Measurements from ENCODE around the gene KCND1. TPM values are rescaled to one million over a fixed set of nuclear protein-coding genes. Genes with fewer than 3 reads are reported as not detected.

KCND1 gene
- total RNA-seq: 2.4 TPM
- polyA plus RNA-seq: 3.3 TPM

- Histone ChIP-seq H3K36me3 (ENCODE audit: insufficient read depth) (peaks cover 5% of the 10 kb centered on the region), H3K4me3 (ENCODE audit: low read depth, low read length) (peak within 1 kb of the TSS; percentile 38), H3K27ac (ENCODE audit: low read depth) (no peak within 1 kb of the TSS), H3K4me1 (ENCODE audit: insufficient read depth) (peaks cover 3% of the 10 kb centered on the region)
- no peak for DNase-seq (ENCODE audit: extremely low spot score)
- under 1% methylated on average over 25 of the region's 28 CpGs for WGBS
Observed at GRCh38 chrX:48971249-48972219, at the start of gene KCND1. Gene KCND1 (minus strand): TSS chrX:48971844. CDS start chrX:48970271, 1,573 bp downstream.

GRCh38 chrX:49019599-49020249 lies 48.1 kb upstream of the KCND1 start:
- Histone ChIP-seq H3K4me1 (ENCODE audit: insufficient read depth) (no peaks in the 10 kb centered on the region), H3K4me3 (ENCODE audit: low read depth, low read length) (no peak overlapping the region), H3K36me3 (ENCODE audit: insufficient read depth) (no peaks in the 10 kb centered on the region), H3K27ac (ENCODE audit: low read depth) (no peak overlapping the region)
- WGBS: 87% methylated on average over 7 of the region's 7 CpGs
- no peak for DNase-seq (ENCODE audit: extremely low spot score)

GRCh38 chrX:49019050-49019449 lies 47.4 kb upstream of the KCND1 start:
- no peak overlapping the region for H3K27ac ChIP-seq (ENCODE audit: low read depth)
- no peak overlapping the region for H3K4me3 ChIP-seq (ENCODE audit: low read depth, low read length)
- no peaks in the 10 kb centered on the region for H3K4me1 ChIP-seq (ENCODE audit: insufficient read depth)
- DNase-seq (ENCODE audit: extremely low spot score): no peak
- H3K36me3 ChIP-seq (ENCODE audit: insufficient read depth): no peaks in the 10 kb centered on the region
- WGBS: 93% methylated on average over 2 of the region's 2 CpGs

- 53% methylated on average over 5 of the region's 5 CpGs for WGBS
- no peak overlapping the region for H3K4me3 ChIP-seq (ENCODE audit: low read depth, low read length)
- H3K4me1 ChIP-seq (ENCODE audit: insufficient read depth): no peaks in the 10 kb centered on the region
- H3K27ac ChIP-seq (ENCODE audit: low read depth): no peak overlapping the region
- no peaks in the 10 kb centered on the region for H3K36me3 ChIP-seq (ENCODE audit: insufficient read depth)
- DNase-seq (ENCODE audit: extremely low spot score): no peak
Observed at GRCh38 chrX:49003696-49004095, 32.1 kb upstream of the KCND1 start.

- H3K36me3 ChIP-seq (ENCODE audit: insufficient read depth): no peaks in the 10 kb centered on the region
- H3K27ac ChIP-seq (ENCODE audit: low read depth): peak within 1 kb of the TSS; percentile 87
- under 1% methylated on average over 38 of the region's 38 CpGs for WGBS
- H3K4me3 ChIP-seq (ENCODE audit: low read depth, low read length): peak within 1 kb of the TSS; percentile 70
- peak; percentile 78 for DNase-seq (ENCODE audit: extremely low spot score)
- no peaks in the 10 kb centered on the region for H3K4me1 ChIP-seq (ENCODE audit: insufficient read depth)
Observed at GRCh38 chrX:49002091-49002935, 30.7 kb upstream of the KCND1 start, which contains the start of gene GRIPAP1. Gene GRIPAP1 (minus strand): TSS chrX:49002264. CDS start chrX:49002229, 35 bp downstream.

- Histone ChIP-seq H3K27ac (ENCODE audit: low read depth) (no peak overlapping the region), H3K4me3 (ENCODE audit: low read depth, low read length) (peak overlapping the region; percentile 70), H3K36me3 (ENCODE audit: insufficient read depth) (peaks cover 3% of the 10 kb centered on the region), H3K4me1 (ENCODE audit: insufficient read depth) (no peaks in the 10 kb centered on the region)
- 2% methylated on average over 17 of the region's 17 CpGs for WGBS
- DNase-seq (ENCODE audit: extremely low spot score): peak; percentile 0
Observed at GRCh38 chrX:49001521-49002090, 30.0 kb upstream of the KCND1 start.

- no peak for DNase-seq (ENCODE audit: extremely low spot score)
- Histone ChIP-seq H3K4me3 (ENCODE audit: low read depth, low read length) (no peak overlapping the region), H3K36me3 (ENCODE audit: insufficient read depth) (peaks cover 3% of the 10 kb centered on the region), H3K27ac (ENCODE audit: low read depth) (no peak overlapping the region), H3K4me1 (ENCODE audit: insufficient read depth) (no peaks in the 10 kb centered on the region)
- 98% methylated on average over 4 of the region's 4 CpGs for WGBS
Observed at GRCh38 chrX:49000636-49001035, 29.0 kb upstream of the KCND1 start.

- no peak overlapping the region for H3K4me3 ChIP-seq (ENCODE audit: low read depth, low read length)
- peaks cover 3% of the 10 kb centered on the region for H3K36me3 ChIP-seq (ENCODE audit: insufficient read depth)
- H3K27ac ChIP-seq (ENCODE audit: low read depth): no peak overlapping the region
- no peak for DNase-seq (ENCODE audit: extremely low spot score)
- no peaks in the 10 kb centered on the region for H3K4me1 ChIP-seq (ENCODE audit: insufficient read depth)
- WGBS: 92% methylated on average over 5 of the region's 5 CpGs
Observed at GRCh38 chrX:48999030-48999429, 27.4 kb upstream of the KCND1 start.

- WGBS: 91% methylated on average over 4 of the region's 4 CpGs
- Histone ChIP-seq H3K4me3 (ENCODE audit: low read depth, low read length) (no peak overlapping the region), H3K36me3 (ENCODE audit: insufficient read depth) (peaks cover 3% of the 10 kb centered on the region), H3K4me1 (ENCODE audit: insufficient read depth) (no peaks in the 10 kb centered on the region), H3K27ac (ENCODE audit: low read depth) (no peak overlapping the region)
- no peak for DNase-seq (ENCODE audit: extremely low spot score)
Observed at GRCh38 chrX:48998391-48998790, 26.7 kb upstream of the KCND1 start.

GRCh38 chrX:48997865-48998264 lies 26.2 kb upstream of the KCND1 start:
- Histone ChIP-seq H3K4me1 (ENCODE audit: insufficient read depth) (no peaks in the 10 kb centered on the region), H3K36me3 (ENCODE audit: insufficient read depth) (peaks cover 3% of the 10 kb centered on the region), H3K4me3 (ENCODE audit: low read depth, low read length) (no peak overlapping the region), H3K27ac (ENCODE audit: low read depth) (no peak overlapping the region)
- DNase-seq (ENCODE audit: extremely low spot score): no peak
- WGBS: 82% methylated on average over 1 of the region's 1 CpG

- no peak overlapping the region for H3K27ac ChIP-seq (ENCODE audit: low read depth)
- 97% methylated on average over 3 of the region's 3 CpGs for WGBS
- DNase-seq (ENCODE audit: extremely low spot score): no peak
- peaks cover 3% of the 10 kb centered on the region for H3K36me3 ChIP-seq (ENCODE audit: insufficient read depth)
- no peaks in the 10 kb centered on the region for H3K4me1 ChIP-seq (ENCODE audit: insufficient read depth)
- no peak overlapping the region for H3K4me3 ChIP-seq (ENCODE audit: low read depth, low read length)
Observed at GRCh38 chrX:48997455-48997854, 25.8 kb upstream of the KCND1 start.

- Histone ChIP-seq H3K36me3 (ENCODE audit: insufficient read depth) (peaks cover 3% of the 10 kb centered on the region), H3K4me1 (ENCODE audit: insufficient read depth) (no peaks in the 10 kb centered on the region), H3K27ac (ENCODE audit: low read depth) (no peak overlapping the region), H3K4me3 (ENCODE audit: low read depth, low read length) (no peak overlapping the region)
- 65% methylated on average over 6 of the region's 6 CpGs for WGBS
- DNase-seq (ENCODE audit: extremely low spot score): no peak
Observed at GRCh38 chrX:48996969-48997368, 25.3 kb upstream of the KCND1 start.

GRCh38 chrX:48992341-48992740 lies 20.7 kb upstream of the KCND1 start:
- H3K4me3 ChIP-seq (ENCODE audit: low read depth, low read length): no peak overlapping the region
- DNase-seq (ENCODE audit: extremely low spot score): no peak
- H3K36me3 ChIP-seq (ENCODE audit: insufficient read depth): peaks cover 5% of the 10 kb centered on the region

More at GRCh38 chrX:48992341-48992740, 20.7 kb upstream of the KCND1 start:
- Histone ChIP-seq H3K27ac (ENCODE audit: low read depth) (no peak overlapping the region), H3K4me1 (ENCODE audit: insufficient read depth) (no peaks in the 10 kb centered on the region)
